Trophoblast cell (in vitro differentiated cells and primary cell): Measurements from ENCODE around the gene MEIKIN.

Source experiments
- DNase-seq, 2 donors: peaks; one replicate each; pipeline ENCODE4 v3.0.0-alpha.2; 2016
- H2AFZ ChIP-seq: 2 replicates; pipeline ENCODE4 v1.6.1; 2013; ENCODE audit warnings: low read length, moderate library complexity, mild to moderate bottlenecking; ENCODE audit not compliant: insufficient read depth, poor library complexity
- H2AK5ac ChIP-seq: 2 replicates; pipeline ENCODE4 v1.6.1; 2013; ENCODE audit warnings: mild to moderate bottlenecking, low read length
- H2BK120ac ChIP-seq: 2 replicates; pipeline ENCODE4 v1.6.1; 2013; ENCODE audit warnings: low read length, mild to moderate bottlenecking, moderate library complexity; ENCODE audit not compliant: insufficient read depth, poor library complexity
- H2BK12ac ChIP-seq: 2 replicates; pipeline ENCODE4 v1.6.1; 2013; ENCODE audit warnings: mild to moderate bottlenecking, low read length, moderate library complexity
- H2BK5ac ChIP-seq: 2 replicates; pipeline ENCODE4 v1.6.1; 2013; ENCODE audit warnings: low read length, low read depth, moderate library complexity, mild to moderate bottlenecking; ENCODE audit not compliant: poor library complexity
- H3K14ac ChIP-seq: 2 replicates; pipeline ENCODE4 v1.6.1; 2013; ENCODE audit warnings: mild to moderate bottlenecking, low read length
- H3K18ac ChIP-seq: 2 replicates; pipeline ENCODE4 v1.6.1; 2013; ENCODE audit warnings: mild to moderate bottlenecking, low read length
- H3K23ac ChIP-seq: 2 replicates; pipeline ENCODE4 v1.6.1; 2013; ENCODE audit warnings: low read length
- H3K27ac ChIP-seq: 2 replicates; pipeline ENCODE4 v1.5.1; 2013; ENCODE audit warnings: low read depth, mild to moderate bottlenecking, inconsistent platforms, low read length, moderate library complexity
- H3K27me3 ChIP-seq: 2 replicates; pipeline ENCODE4 v1.6.1; 2013; ENCODE audit warnings: inconsistent platforms, mild to moderate bottlenecking, low read length, moderate library complexity; ENCODE audit not compliant: insufficient read depth
- H3K36me3 ChIP-seq, 2 experiments: 1 replicate in 1 of 2; 2 replicates in 1 of 2; pipeline ENCODE4 v1.6.1; 2013; ENCODE audit warnings: low read length in 2 of 2, mild to moderate bottlenecking in 2 of 2, moderate library complexity in 1 of 2; ENCODE audit not compliant: insufficient read depth in 2 of 2, control insufficient read depth in 1 of 2
- H3K4ac ChIP-seq: 2 replicates; pipeline ENCODE4 v1.6.1; 2013; ENCODE audit warnings: low read depth, mild to moderate bottlenecking, low read length, moderate library complexity
- H3K4me1 ChIP-seq, 2 experiments: 1 replicate in 1 of 2; 2 replicates in 1 of 2; pipeline ENCODE4 v1.6.1; 2013; ENCODE audit warnings: low read length in 2 of 2, mild to moderate bottlenecking in 2 of 2, moderate library complexity in 1 of 2; ENCODE audit not compliant: insufficient read depth in 2 of 2, control insufficient read depth in 1 of 2
- H3K4me2 ChIP-seq: 2 replicates; pipeline ENCODE4 v1.6.1; 2013; ENCODE audit warnings: inconsistent platforms, mild to moderate bottlenecking, low read length, moderate library complexity
- H3K4me3 ChIP-seq: 2 replicates; pipeline ENCODE4 v1.5.1; 2013; ENCODE audit warnings: mild to moderate bottlenecking, low read depth, low read length, inconsistent platforms
- H3K79me1 ChIP-seq: one replicate; pipeline ENCODE4 v1.6.1; 2013; ENCODE audit warnings: low read length
- H3K79me2 ChIP-seq: 2 replicates; pipeline ENCODE4 v1.6.1; 2013; ENCODE audit warnings: low read length, mild to moderate bottlenecking; ENCODE audit not compliant: control insufficient read depth, insufficient read depth, poor library complexity
- H3K9ac ChIP-seq: 2 replicates; pipeline ENCODE4 v1.6.1; 2013; ENCODE audit warnings: mild to moderate bottlenecking, low read length
- H3K9me3 ChIP-seq: 2 replicates; pipeline ENCODE4 v1.6.1; 2013; ENCODE audit warnings: low read depth, mild to moderate bottlenecking, control low read depth, inconsistent platforms, low read length; ENCODE audit not compliant: insufficient read depth
- H4K12ac ChIP-seq: 2 replicates; pipeline ENCODE4 v1.6.1; 2013; ENCODE audit warnings: low read depth, mild to moderate bottlenecking, low read length, moderate library complexity
- H4K8ac ChIP-seq: 2 replicates; pipeline ENCODE4 v1.6.1; 2013; ENCODE audit warnings: low read depth, mild to moderate bottlenecking, low read length, moderate library complexity
- H4K91ac ChIP-seq: one replicate; pipeline ENCODE4 v1.6.1; 2013; ENCODE audit warnings: low read depth, mild to moderate bottlenecking, low read length, moderate library complexity
- WGBS: extraction: QIAGEN DNeasy Blood & Tissue Kit; methylation state at CpG from one replicate; pipeline ENCODE4 v1.1.7; 2013; ENCODE audit warnings: missing lambda C conversion rate; ENCODE audit not compliant: insufficient read length, insufficient coverage; ENCODE audit errors: extremely low coverage; 5-methylcytosine and 5-hydroxymethylcytosine counted together

The MEIKIN gene

DNA sequence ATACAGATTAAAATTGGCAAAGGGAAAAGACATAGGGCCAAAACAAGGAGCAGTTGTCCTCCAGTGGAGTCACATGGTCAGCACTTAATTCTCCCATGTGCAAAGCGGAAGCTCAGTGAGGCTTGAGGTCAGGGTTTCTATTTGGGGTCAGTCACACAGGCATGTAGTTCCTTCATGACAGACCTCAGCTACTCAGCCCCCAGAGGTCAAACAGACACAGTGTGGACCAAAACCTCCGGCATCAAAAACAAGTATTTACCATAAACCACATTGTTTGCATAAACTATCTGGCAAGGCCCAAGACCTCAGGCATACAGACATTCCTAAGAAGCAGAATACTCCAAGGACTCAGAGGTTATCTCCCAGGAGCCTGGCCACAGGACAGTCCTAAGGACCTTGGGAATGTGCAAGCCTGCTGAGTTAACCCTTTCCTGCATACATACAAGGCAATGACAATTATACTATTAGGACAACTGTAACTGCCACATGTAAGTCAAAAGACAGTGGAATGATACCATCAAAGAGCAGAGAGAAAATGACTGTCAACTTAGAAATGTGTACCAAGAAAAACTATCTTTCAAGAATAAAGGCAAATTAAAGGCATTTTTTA lies 120.0 kb downstream of the MEIKIN start:
- no peak overlapping the region for H2BK12ac ChIP-seq
- no peak overlapping the region for H4K12ac ChIP-seq
- no peak overlapping the region for H3K4me2 ChIP-seq
- H3K27me3 ChIP-seq: no peaks in the 10 kb centered on the region
- no peak overlapping the region for H3K4ac ChIP-seq
- H3K36me3 ChIP-seq: peaks cover 0 to 2% of the 10 kb centered on the region in 2 experiments
- H3K79me1 ChIP-seq: no peaks in the 10 kb centered on the region
- no peak overlapping the region for H2BK120ac ChIP-seq
- H3K14ac ChIP-seq: no peak overlapping the region
- DNase-seq: no peak
- WGBS: no CpG with 5 or more reads among the region's 2 CpGs
- H4K91ac ChIP-seq: no peak overlapping the region
- H3K4me3 ChIP-seq: no peak overlapping the region
- no peak overlapping the region for H2BK5ac ChIP-seq
- no peak overlapping the region for H3K23ac ChIP-seq
- no peak overlapping the region for H3K18ac ChIP-seq
- H3K27ac ChIP-seq: peak overlapping the region; percentile 29
- no peak overlapping the region for H2AFZ ChIP-seq
- peaks cover 4 to 5% of the 10 kb centered on the region in 2 experiments for H3K4me1 ChIP-seq
- no peak overlapping the region for H3K9ac ChIP-seq
- no peak overlapping the region for H4K8ac ChIP-seq
- peaks cover 2% of the 10 kb centered on the region for H3K9me3 ChIP-seq
- H2AK5ac ChIP-seq: no peak overlapping the region
- no peaks in the 10 kb centered on the region for H3K79me2 ChIP-seq

- no peak overlapping the region for H3K14ac ChIP-seq
- no CpG with 5 or more reads among the region's 1 CpG for WGBS
- H2BK12ac ChIP-seq: peak overlapping the region; percentile 40
- H4K91ac ChIP-seq: no peak overlapping the region
- no peak overlapping the region for H2BK120ac ChIP-seq
- no peak for DNase-seq
- H3K79me2 ChIP-seq: no peaks in the 10 kb centered on the region
- no peak overlapping the region for H2AFZ ChIP-seq
- H3K9ac ChIP-seq: no peak overlapping the region
- H2AK5ac ChIP-seq: no peak overlapping the region
- H4K8ac ChIP-seq: no peak overlapping the region
- no peaks in the 10 kb centered on the region for H3K79me1 ChIP-seq
- H3K4me2 ChIP-seq: no peak overlapping the region
- H3K4ac ChIP-seq: no peak overlapping the region
- peaks cover 2% of the 10 kb centered on the region for H3K9me3 ChIP-seq
- H3K4me3 ChIP-seq: no peak overlapping the region
- no peak overlapping the region for H3K27ac ChIP-seq
- H3K18ac ChIP-seq: no peak overlapping the region
- peaks cover 0 to 2% of the 10 kb centered on the region in 2 experiments for H3K36me3 ChIP-seq
- no peak overlapping the region for H3K23ac ChIP-seq
- H4K12ac ChIP-seq: no peak overlapping the region
- H2BK5ac ChIP-seq: no peak overlapping the region
- no peaks in the 10 kb centered on the region for H3K27me3 ChIP-seq
- peaks cover 4 to 5% of the 10 kb centered on the region in 2 experiments for H3K4me1 ChIP-seq
Observed at GRCh38 chr5:131824631-131825030, 120.8 kb downstream of the MEIKIN start.

GRCh38 chr5:131821221-131821620 lies 124.2 kb downstream of the MEIKIN start:
- Histone ChIP-seq H2BK120ac (no peak overlapping the region), H3K18ac (no peak overlapping the region), H3K27me3 (no peaks in the 10 kb centered on the region), H3K23ac (no peak overlapping the region), H3K14ac (no peak overlapping the region), H3K4me1 (peaks cover 4 to 5% of the 10 kb centered on the region in 2 experiments), H3K36me3 (peaks cover 0 to 2% of the 10 kb centered on the region in 2 experiments), H4K8ac (no peak overlapping the region), H4K91ac (no peak overlapping the region), H3K27ac (no peak overlapping the region), H3K4ac (no peak overlapping the region), H3K79me1 (no peaks in the 10 kb centered on the region), H4K12ac (no peak overlapping the region), H3K4me2 (no peak overlapping the region), H2AFZ (no peak overlapping the region), H3K79me2 (no peaks in the 10 kb centered on the region), H2AK5ac (no peak overlapping the region), H2BK5ac (no peak overlapping the region), H2BK12ac (no peak overlapping the region), H3K4me3 (no peak overlapping the region), H3K9ac (no peak overlapping the region), H3K9me3 (peaks cover 2% of the 10 kb centered on the region)
- DNase-seq: peak in 1 of 2 donors; percentile 36
- WGBS: no CpG with 5 or more reads among the region's 1 CpG

GRCh38 chr5:131818001-131818724 lies 127.3 kb downstream of the MEIKIN start:
- Histone ChIP-seq H3K4me2 (no peak overlapping the region), H2BK120ac (no peak overlapping the region)
- no CpG with 5 or more reads among the region's 2 CpGs for WGBS

More at GRCh38 chr5:131818001-131818724, 127.3 kb downstream of the MEIKIN start:
- no peak overlapping the region for H4K12ac ChIP-seq
- H3K79me2 ChIP-seq: no peaks in the 10 kb centered on the region
- no peak overlapping the region for H2BK12ac ChIP-seq
- no peak overlapping the region for H4K91ac ChIP-seq
- H3K9ac ChIP-seq: no peak overlapping the region
- H2BK5ac ChIP-seq: no peak overlapping the region
- H3K4me3 ChIP-seq: no peak overlapping the region
- H3K4ac ChIP-seq: no peak overlapping the region
- peaks cover 2% of the 10 kb centered on the region for H3K79me1 ChIP-seq
- no peak overlapping the region for H3K23ac ChIP-seq
- H3K14ac ChIP-seq: no peak overlapping the region
- no peak overlapping the region for H3K27ac ChIP-seq
- no peak overlapping the region for H2AFZ ChIP-seq
- H3K36me3 ChIP-seq: no peaks in the 10 kb centered on the region
- no peak overlapping the region for H2AK5ac ChIP-seq
- DNase-seq: no peak
- no peaks in the 10 kb centered on the region for H3K27me3 ChIP-seq
- no peak overlapping the region for H4K8ac ChIP-seq
- peaks cover 0 to 6% of the 10 kb centered on the region in 2 experiments for H3K4me1 ChIP-seq
- no peak overlapping the region for H3K18ac ChIP-seq
- no peaks in the 10 kb centered on the region for H3K9me3 ChIP-seq
